ENCODE data around the gene DST. TPM values are rescaled to one million over a fixed set of nuclear protein-coding genes. Genes with fewer than 3 reads are reported as not detected.

Gene DST
- total RNA-seq, 1 experiment from 2014 or later = 91.9 TPM

DNA sequence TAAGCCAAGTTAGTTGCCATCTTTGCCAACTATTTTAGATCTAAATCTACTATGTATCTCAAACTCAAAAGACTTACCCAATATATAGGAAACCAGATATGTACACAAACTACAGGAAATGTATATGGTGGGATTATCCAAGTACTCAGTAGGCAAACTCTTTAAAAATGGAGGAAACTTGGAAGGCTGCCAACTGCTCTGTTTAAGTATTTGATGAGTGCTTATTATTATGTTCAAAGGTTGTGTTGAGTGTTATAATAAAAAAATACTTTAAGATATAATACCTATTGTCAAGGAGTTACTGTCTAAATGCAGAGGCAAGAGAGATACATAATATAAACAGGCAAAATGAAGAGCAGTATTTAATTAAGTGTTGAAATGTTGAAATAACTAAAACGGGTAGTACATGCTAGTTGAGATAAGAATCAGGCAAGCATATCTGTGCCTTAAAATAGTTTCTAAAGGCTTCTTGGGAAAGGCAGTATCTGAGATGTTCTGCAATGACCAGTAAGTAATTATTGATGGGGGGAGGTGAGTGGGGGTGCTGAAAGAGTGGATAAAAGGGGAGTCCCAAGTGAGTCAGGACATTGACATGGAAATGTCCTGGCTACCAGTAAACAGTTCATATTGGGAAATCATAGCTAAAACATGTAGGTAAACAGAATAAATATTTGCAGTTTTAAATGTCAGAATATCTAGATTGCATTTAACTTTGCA lies 6.5 kb upstream of the DST start:
- H4K5ac ChIP-seq (ENCODE audit: insufficient read length, low read depth, low read length) = no peak overlapping the region
- H3K4me1 ChIP-seq (ENCODE audit: insufficient read depth, low read length) = peaks cover 3% of the 10 kb centered on the region; the same call in 1 of the 2 replicates
- no peaks in the 10 kb centered on the region for H3K27me3 ChIP-seq (ENCODE audit: insufficient read depth, low read length)
- H3K23me2 ChIP-seq (ENCODE audit: insufficient read length, low read depth, low read length, poor library complexity, severe bottlenecking) = no peaks in the 10 kb centered on the region
- no peaks in the 10 kb centered on the region for H3K9me3 ChIP-seq (ENCODE audit: control insufficient read depth, low read depth, low read length)
- Mint-ChIP-seq H3K4me1 (peaks cover 23 to 35% of the 10 kb centered on the region in 2 experiments), H3K9me3 (no peaks in the 10 kb centered on the region), H3K27ac (no peak overlapping the region), H3K4me3 (no peak overlapping the region), H3K27me3 (ENCODE audit: low read depth) (no peaks in the 10 kb centered on the region), H3K36me3 (ENCODE audit: insufficient read depth in 1 of 3, low read depth in 3 of 3) (peaks cover 2 to 33% (median 17%) of the 10 kb centered on the region in 3 experiments; a peak in 5 of 7 replicates)
- H2AK5ac ChIP-seq (ENCODE audit: insufficient read length, low read length) = no peak overlapping the region
- no peak overlapping the region for H3K14ac ChIP-seq (ENCODE audit: insufficient read depth, low read length)
- H3K18ac ChIP-seq (ENCODE audit: insufficient read length, low read depth, low read length) = no peak overlapping the region
- no peak overlapping the region for H2BK20ac ChIP-seq (ENCODE audit: low read depth, low read length, poor library complexity, severe bottlenecking)
- no peak overlapping the region for H3K4ac ChIP-seq (ENCODE audit: low read depth, low read length)
- no peak overlapping the region for H3K56ac ChIP-seq (ENCODE audit: insufficient read length, low read depth, low read length)
- H2BK120ac ChIP-seq (ENCODE audit: low read depth, low read length, poor library complexity, severe bottlenecking) = no peak overlapping the region
- H3K79me1 ChIP-seq (ENCODE audit: insufficient read depth, low read depth, low read length, poor library complexity, severe bottlenecking) = no peaks in the 10 kb centered on the region
- WGBS (ENCODE audit: extremely low coverage, insufficient read length, low lambda C conversion rate) = no CpG with 5 or more reads among the region's 1 CpG
- no peak overlapping the region for H3K9ac ChIP-seq (ENCODE audit: extremely low read depth, insufficient read length, low read length)
- TF ChIP-seq, protein P1, sequence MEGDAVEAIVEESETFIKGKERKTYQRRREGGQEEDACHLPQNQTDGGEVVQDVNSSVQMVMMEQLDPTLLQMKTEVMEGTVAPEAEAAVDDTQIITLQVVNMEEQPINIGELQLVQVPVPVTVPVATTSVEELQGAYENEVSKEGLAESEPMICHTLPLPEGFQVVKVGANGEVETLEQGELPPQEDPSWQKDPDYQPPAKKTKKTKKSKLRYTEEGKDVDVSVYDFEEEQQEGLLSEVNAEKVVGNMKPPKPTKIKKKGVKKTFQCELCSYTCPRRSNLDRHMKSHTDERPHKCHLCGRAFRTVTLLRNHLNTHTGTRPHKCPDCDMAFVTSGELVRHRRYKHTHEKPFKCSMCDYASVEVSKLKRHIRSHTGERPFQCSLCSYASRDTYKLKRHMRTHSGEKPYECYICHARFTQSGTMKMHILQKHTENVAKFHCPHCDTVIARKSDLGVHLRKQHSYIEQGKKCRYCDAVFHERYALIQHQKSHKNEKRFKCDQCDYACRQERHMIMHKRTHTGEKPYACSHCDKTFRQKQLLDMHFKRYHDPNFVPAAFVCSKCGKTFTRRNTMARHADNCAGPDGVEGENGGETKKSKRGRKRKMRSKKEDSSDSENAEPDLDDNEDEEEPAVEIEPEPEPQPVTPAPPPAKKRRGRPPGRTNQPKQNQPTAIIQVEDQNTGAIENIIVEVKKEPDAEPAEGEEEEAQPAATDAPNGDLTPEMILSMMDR (conservative IDR thresholded peaks at IDR 0.05) = no peak
- H3K23ac ChIP-seq (ENCODE audit: insufficient read length, low read depth, low read length) = no peak overlapping the region
- no peak overlapping the region for H3K27ac ChIP-seq (ENCODE audit: insufficient read length, low read depth, low read length)
- no peak overlapping the region for H2BK12ac ChIP-seq (ENCODE audit: insufficient read length, low read depth, low read length)
- H2BK5ac ChIP-seq (ENCODE audit: insufficient read length, low read length) = no peak overlapping the region
- no peak overlapping the region for H4K8ac ChIP-seq (replicated peaks; ENCODE audit: insufficient read length, low read depth, low read length)
- no peak overlapping the region for H4K91ac ChIP-seq (ENCODE audit: insufficient read length, low read depth, low read length)
- no peak for DNase-seq
- H4K20me1 ChIP-seq (ENCODE audit: control insufficient read depth, insufficient read depth, insufficient read length) = no peaks in the 10 kb centered on the region
- no peak overlapping the region for H3K4me2 ChIP-seq (ENCODE audit: insufficient read depth, insufficient read length, low read length)
- no peak overlapping the region for H3T11ph ChIP-seq (ENCODE audit: low read length)
- no peaks in the 10 kb centered on the region for H3K79me2 ChIP-seq (ENCODE audit: insufficient read depth, low read length)
- H2BK15ac ChIP-seq (ENCODE audit: low read depth, low read length) = no peak overlapping the region
- H2AFZ ChIP-seq (ENCODE audit: low read length) = no peak overlapping the region
